Putamen (tissue), 1 donor: ENCODE results near the gene INTS6L.
"Not testable (repeated sequence)": the region's sequence is repeated elsewhere in the genome, so short reads cannot be mapped to it uniquely, and the experiment has no call there.

Experiments
- DNase-seq: peaks from one replicate; pipeline ENCODE4 v3.0.0-alpha.2; 2016; ENCODE audit warnings: low spot score

Gene INTS6L

GRCh38 chrX:135624408-135625204 lies 104.1 kb downstream of the INTS6L start:
- not testable (repeated sequence) for DNase-seq

GRCh38 chrX:135625995-135626394 lies 105.5 kb downstream of the INTS6L start:
- DNase-seq = no peak

- DNase-seq = no peak
These were observed 108.9 kb downstream of the INTS6L start for GRCh38 chrX:135629342-135629741.
